Tibial nerve (tissue), 3 donors: Measurements from ENCODE around the gene TULP4.

Source experiments
- CTCF ChIP-seq, 5 experiments: fragments of 200-600 bp in 3 of 5; fragments of 450-650 bp in 2 of 5; sonication (generic) in 3 of 5; IDR thresholded peaks; one replicate each; pipeline ENCODE4 v1.5.1; 2016 to 2019; ENCODE audit warnings: antibody characterized with exemption in 5 of 5, mild to moderate bottlenecking in 3 of 5, moderate library complexity in 2 of 5
- POLR2A ChIP-seq, 2 donors: fragments of 450-650 bp; IDR thresholded peaks; one replicate each; pipeline ENCODE4 v1.6.1; 2017; ENCODE audit warnings: antibody characterized with exemption in 2 of 2, mild to moderate bottlenecking in 2 of 2, moderate library complexity in 2 of 2

GRCh38 chr6:158507174-158507573, 194.9 kb downstream of the TULP4 start:
- no peak for TF ChIP-seq CTCF (IDR thresholded peaks at IDR 0.05)
- TF ChIP-seq POLR2A (IDR thresholded peaks at IDR 0.05) = no peak
